Adipocyte (in vitro differentiated cells): Measurements from ENCODE around the gene KLHL18.
"Not testable (repeated sequence)": the region's sequence is repeated elsewhere in the genome, so short reads cannot be mapped to it uniquely, and the experiment has no call there.

Source experiments
- DNase-seq: peaks from one replicate; pipeline ENCODE4 v3.0.0-alpha.2; 2015; ENCODE audit warnings: low read depth
- H3K27me3 ChIP-seq: replicated peaks from 2 replicates; pipeline ENCODE4 v1.7.0; 2013; ENCODE audit warnings: mild to moderate bottlenecking, low read length, moderate library complexity; ENCODE audit not compliant: control insufficient read depth, insufficient read depth
- H3K36me3 ChIP-seq: 2 replicates; pipeline ENCODE4 v1.7.0; 2013; ENCODE audit warnings: low read length, mild to moderate bottlenecking, moderate library complexity; ENCODE audit not compliant: control insufficient read depth, insufficient read depth, severe bottlenecking
- H3K4me1 ChIP-seq: 2 replicates; pipeline ENCODE4 v1.7.0; 2013; ENCODE audit warnings: mild to moderate bottlenecking, low read length, moderate library complexity; ENCODE audit not compliant: control insufficient read depth, insufficient read depth
- H3K4me3 ChIP-seq: 2 replicates; pipeline ENCODE4 v1.7.0; 2013; ENCODE audit warnings: mild to moderate bottlenecking, low read length, moderate library complexity
- H3K9ac ChIP-seq: 2 replicates; pipeline ENCODE4 v1.7.0; 2013; ENCODE audit warnings: mild to moderate bottlenecking, low read length, moderate library complexity
- H3K9me3 ChIP-seq: 2 replicates; pipeline ENCODE4 v1.7.0; 2013; ENCODE audit warnings: mild to moderate bottlenecking, low read length, moderate library complexity; ENCODE audit not compliant: control insufficient read depth

KLHL18 gene

DNA sequence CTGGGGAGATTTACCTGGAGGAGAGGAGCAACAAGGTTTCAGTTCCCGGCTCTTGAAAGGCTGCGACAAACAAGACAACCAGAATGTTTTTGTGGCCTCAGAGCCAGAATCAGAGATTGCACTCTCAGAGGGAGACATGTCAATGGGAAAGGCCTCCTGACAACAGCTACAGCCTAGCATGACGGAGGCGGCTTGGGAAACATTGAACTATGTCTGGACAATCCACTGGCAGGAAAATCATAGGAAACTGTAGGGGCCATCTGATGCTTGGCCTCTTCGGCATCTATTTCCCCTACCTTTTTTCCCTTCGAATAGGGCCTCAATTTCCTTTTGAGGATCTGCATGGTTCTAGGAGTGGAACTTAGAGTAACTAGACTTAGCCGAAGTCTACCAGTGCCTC lies 84.9 kb downstream of the KLHL18 start:
- H3K9ac ChIP-seq, result no peak overlapping the region
- H3K4me1 ChIP-seq, result peaks cover 22% of the 10 kb centered on the region
- H3K27me3 ChIP-seq, result peaks cover 8% of the 10 kb centered on the region
- H3K9me3 ChIP-seq, result no peaks in the 10 kb centered on the region
- H3K36me3 ChIP-seq, result no peaks in the 10 kb centered on the region
- no peak overlapping the region for H3K4me3 ChIP-seq
- no peak for DNase-seq

DNA sequence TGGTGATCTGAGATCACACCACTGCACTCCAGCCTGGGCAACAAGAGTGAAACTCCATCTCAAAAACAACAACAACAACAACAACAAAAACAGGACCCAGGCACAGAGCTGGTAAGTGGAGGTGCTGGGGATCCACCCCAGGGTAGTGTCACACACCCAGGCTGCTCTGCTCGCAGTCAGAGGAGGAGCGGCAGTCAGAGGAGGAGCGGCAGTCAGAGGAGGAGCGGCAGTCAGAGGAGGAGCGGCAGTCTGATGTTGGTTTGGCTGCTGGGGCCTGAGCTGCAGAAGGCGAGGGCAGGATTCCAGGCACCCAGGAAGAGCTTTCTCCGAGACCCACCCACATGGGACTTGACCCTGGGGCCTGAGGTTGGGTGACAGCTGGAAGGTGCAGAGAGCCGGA lies 87.3 kb downstream of the KLHL18 start:
- not testable (repeated sequence) for H3K9me3 ChIP-seq, H3K4me3 ChIP-seq, DNase-seq, H3K9ac ChIP-seq, H3K36me3 ChIP-seq, H3K27me3 ChIP-seq
- peaks cover 25% of the 10 kb centered on the region for H3K4me1 ChIP-seq

DNA sequence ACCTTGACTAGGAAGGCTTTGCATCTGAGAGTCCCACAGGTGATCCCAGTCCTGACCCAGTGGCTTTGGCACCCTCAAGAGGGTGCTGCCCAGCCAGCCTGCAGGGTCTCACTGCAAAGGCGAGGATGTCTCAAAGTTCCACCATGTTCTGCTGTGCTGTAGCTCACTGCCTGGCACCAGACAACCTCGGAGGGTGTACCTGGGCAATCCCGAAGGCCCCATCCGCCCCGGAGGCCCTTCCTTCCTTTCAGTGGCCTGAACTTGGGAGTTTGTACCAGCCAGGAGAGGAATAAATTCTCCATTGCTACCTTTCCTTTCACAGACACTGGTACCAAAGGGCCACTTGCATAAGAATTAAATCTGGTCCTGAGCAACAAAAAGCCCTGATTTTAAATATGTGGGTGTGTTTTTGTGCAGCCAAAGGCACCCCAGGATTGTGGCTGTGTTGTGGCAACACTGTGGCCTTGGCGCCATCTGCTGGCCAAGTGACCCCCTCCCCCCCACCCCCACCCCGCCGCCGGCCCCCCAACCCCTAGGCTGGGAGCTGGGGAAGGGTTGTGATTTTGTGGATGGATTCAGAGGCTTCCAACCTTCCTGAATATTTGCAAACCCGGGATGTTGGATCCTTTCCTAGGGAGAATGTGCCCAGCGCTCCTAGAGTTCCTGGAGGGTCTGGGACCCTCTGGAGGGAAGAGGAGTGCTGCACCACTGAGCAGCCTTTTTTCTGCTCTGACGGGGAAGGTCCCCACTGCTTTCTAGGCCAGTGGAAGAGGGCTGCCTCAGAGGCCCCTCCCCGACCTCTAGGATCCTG lies 88.3 kb downstream of the KLHL18 start:
- no peak overlapping the region for H3K9ac ChIP-seq
- no peak overlapping the region for H3K4me3 ChIP-seq
- peak; percentile 46 for DNase-seq
- peaks cover 8% of the 10 kb centered on the region for H3K27me3 ChIP-seq
- H3K4me1 ChIP-seq, result peaks cover 16% of the 10 kb centered on the region
- H3K9me3 ChIP-seq, result no peaks in the 10 kb centered on the region
- no peaks in the 10 kb centered on the region for H3K36me3 ChIP-seq

DNA sequence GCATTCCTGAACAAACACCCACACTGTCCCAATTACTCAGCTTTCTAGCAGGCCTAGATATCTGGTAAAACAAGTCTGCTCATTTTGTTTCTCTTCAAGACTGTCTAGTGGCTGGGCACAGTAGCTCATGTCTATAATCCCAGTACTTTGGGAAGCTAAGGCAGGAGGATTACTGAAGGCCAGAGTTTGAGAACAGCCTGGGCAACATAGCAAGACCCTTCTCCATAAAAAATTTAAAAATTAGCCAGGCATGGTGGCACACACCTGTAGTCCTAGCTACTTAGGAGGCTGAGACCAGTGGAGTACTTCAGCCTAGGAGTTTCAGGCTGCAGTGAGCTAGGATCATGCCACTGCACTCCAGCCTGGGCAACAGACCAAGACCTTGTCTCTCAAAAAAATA lies 91.8 kb downstream of the KLHL18 start:
- DNase-seq, result no peak
- Histone ChIP-seq H3K27me3 (no peaks in the 10 kb centered on the region), H3K9me3 (no peaks in the 10 kb centered on the region), H3K9ac (no peak overlapping the region), H3K36me3 (no peaks in the 10 kb centered on the region), H3K4me3 (no peak overlapping the region), H3K4me1 (peaks cover 17% of the 10 kb centered on the region)

DNA sequence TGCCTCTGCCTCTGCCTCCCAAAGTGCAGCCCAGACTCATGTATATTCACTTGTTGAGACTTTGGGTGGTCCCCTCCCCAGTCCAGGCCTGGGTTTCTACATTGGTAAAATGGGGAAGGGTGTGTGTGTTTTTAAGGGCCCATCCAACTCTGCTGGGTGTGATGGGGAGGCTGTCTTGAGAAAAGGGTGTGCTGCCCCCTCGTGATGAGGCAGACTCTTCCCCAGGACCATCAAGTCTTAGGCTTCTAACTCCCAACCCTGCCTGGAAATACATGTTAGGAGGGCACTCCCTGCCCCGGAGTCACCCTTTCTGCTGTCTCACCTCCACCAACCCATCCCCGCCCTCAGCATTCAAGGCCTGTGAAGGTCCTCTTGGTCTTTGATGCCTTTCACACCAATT lies 93.6 kb downstream of the KLHL18 start:
- no peaks in the 10 kb centered on the region for H3K27me3 ChIP-seq
- no peaks in the 10 kb centered on the region for H3K9me3 ChIP-seq
- H3K4me1 ChIP-seq, result peaks cover 22% of the 10 kb centered on the region
- no peak overlapping the region for H3K4me3 ChIP-seq
- no peak overlapping the region for H3K9ac ChIP-seq
- H3K36me3 ChIP-seq, result no peaks in the 10 kb centered on the region
- DNase-seq, result no peak

DNA sequence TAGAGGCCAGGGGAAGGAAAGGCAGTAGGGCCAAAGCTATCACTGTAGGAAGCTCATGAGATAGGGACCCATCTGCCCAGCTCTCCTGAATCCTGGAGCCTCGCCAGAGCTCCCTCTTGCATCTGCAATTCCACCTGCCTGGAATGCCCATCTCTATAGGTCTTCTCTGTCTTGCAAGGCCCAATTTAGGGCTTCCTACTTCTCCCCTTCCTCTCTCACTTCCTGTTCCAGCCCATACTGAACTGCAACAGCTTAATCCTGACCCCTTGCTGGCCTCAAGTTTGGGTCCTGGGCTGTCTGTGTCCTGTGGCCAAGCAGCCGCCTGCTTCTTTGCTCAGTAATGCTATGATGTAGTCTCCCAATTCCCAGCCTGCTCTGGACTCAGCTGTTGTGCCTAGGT lies 94.4 kb downstream of the KLHL18 start:
- DNase-seq, result no peak
- Histone ChIP-seq H3K4me3 (no peak overlapping the region), H3K9ac (no peak overlapping the region), H3K36me3 (no peaks in the 10 kb centered on the region), H3K9me3 (no peaks in the 10 kb centered on the region), H3K27me3 (no peaks in the 10 kb centered on the region), H3K4me1 (peaks cover 19% of the 10 kb centered on the region)

DNA sequence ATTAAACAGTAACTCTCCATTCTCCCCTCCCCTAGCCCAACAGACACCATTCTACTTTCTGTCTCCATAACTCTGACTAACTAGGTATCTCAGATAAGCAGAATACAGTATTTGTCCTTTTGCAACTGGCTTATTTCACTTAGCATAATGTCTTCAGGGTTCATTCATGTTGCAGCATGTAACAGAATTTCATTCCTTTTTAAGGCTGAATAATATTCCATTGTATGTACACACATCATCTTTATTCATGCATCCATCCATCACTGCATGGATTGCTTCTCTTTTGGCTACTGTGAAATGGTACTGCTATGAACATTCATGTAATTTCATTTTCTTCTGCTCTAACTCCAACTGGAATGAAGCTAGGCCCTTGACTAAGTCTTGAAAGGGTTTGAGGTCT lies 96.1 kb downstream of the KLHL18 start:
- Histone ChIP-seq H3K27me3 (no peaks in the 10 kb centered on the region), H3K9ac (no peak overlapping the region), H3K9me3 (no peaks in the 10 kb centered on the region), H3K4me3 (no peak overlapping the region), H3K36me3 (no peaks in the 10 kb centered on the region), H3K4me1 (peaks cover 15% of the 10 kb centered on the region)
- no peak for DNase-seq

DNA sequence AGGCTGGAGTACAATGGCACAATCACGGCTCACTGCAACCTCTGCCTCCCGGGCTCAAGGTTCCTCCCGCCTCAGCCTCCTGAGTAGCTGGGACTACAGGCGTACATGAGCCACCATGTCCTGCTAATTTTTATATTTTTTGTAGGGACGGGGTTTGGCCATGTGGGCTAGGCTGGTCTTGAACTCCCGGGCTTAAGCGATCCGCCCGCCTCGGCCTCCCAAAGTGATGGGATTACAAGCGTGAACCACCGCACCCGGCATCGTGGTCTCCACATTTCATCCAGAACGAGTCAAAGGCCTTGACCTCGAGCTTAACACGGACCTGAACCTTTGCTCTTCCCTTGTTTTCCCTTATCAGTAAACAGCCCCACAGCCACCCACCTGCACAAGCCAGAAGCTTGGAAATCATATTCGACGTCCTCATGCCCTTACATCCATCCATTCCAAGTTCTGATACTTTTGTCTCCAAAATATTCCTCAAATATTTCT lies 96.7 kb downstream of the KLHL18 start:
- Histone ChIP-seq H3K4me3 (peak overlapping the region; percentile 98), H3K27me3 (no peaks in the 10 kb centered on the region), H3K9ac (peak overlapping the region; percentile 99), H3K4me1 (peaks cover 15% of the 10 kb centered on the region), H3K36me3 (no peaks in the 10 kb centered on the region), H3K9me3 (no peaks in the 10 kb centered on the region)
- no peak for DNase-seq

DNA sequence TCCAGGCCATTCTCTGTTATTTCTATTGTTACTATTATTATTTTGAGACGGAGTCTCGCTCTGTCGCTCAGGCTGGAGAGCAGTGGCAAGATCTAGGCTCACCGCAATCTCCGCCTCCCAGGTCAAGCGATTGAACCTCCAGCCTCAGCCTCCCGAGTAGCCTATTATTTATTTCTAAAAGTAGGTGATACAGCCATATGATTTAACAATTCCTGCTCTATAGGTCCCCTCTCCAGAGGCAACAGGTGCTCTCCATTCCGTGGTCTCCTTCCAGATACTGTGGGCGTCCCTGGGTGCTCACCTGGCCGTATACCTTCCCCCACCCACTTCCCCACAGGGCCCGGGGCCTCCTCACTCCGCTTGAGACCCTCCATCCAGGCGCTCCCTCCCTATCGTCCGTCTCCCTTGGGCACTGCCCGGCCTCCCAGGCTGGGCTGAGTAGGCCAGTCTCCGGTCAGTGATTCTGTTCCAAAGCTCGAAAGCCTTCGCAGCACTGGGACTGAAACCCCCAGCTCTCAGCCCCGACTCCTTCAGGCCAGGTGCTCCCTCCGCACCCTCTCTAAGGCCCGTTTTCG lies 97.4 kb downstream of the KLHL18 start:
- H3K9ac ChIP-seq, result peak overlapping the region; percentile 99
- peaks cover 2% of the 10 kb centered on the region for H3K36me3 ChIP-seq
- H3K9me3 ChIP-seq, result no peaks in the 10 kb centered on the region
- peaks cover 15% of the 10 kb centered on the region for H3K4me1 ChIP-seq
- H3K27me3 ChIP-seq, result no peaks in the 10 kb centered on the region
- peak overlapping the region; percentile 98 for H3K4me3 ChIP-seq
- DNase-seq, result no peak

DNA sequence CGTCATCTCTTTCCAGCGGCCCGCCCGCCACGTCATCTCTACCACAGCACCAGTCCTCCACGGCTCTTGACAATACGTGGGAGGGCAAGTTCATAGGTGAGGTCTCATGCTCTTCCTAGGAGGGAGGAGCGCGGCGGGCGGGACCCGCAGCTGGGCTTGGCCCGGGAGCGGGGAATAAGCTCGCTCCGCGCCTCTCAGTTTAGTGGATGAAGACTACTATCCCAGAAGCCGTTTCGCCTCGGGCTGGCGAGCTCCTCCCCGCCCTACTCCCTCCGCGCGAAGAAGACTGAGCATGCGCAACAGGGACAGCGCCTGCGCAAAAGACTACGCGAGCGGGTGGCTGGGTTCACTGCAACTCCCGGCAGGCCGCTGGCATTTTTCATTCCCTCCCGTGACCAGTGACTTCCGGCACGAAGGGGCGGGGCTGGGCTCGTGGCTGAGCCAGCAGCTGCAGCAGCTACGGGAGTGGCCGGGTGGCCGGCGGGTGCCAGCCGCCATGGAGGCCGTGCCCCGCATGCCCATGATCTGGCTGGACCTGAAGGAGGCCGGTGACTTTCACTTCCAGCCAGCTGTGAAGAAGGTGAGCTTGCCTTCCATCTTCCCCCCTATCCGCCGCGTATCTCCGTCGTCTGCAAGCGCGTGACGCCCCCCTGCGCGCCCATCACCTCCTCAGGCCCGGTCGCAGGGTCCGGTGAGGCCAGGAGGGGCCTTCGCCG lies 98.0 kb downstream of the KLHL18 start, which contains the start of gene PTPN23:
TSS of gene PTPN23 (plus strand) at position 421 of the 716 bp plus-strand sequence. CDS start at position 497, 76 bp downstream.
- Histone ChIP-seq H3K4me3 (peak within 1 kb of the TSS; percentile 98), H3K36me3 (peaks cover 3% of the 10 kb centered on the region), H3K9ac (peak within 1 kb of the TSS; percentile 99), H3K4me1 (peaks cover 15% of the 10 kb centered on the region), H3K27me3 (no peaks in the 10 kb centered on the region), H3K9me3 (no peaks in the 10 kb centered on the region)
- peak; percentile 100 for DNase-seq
